HepG2 (cell line): ENCODE results near the gene SMIM14. TPM values are rescaled to one million over a fixed set of nuclear protein-coding genes. Genes with fewer than 3 reads are reported as not detected.
A peak's percentile ranks its signal among the peaks of the same experiment; 100 is the strongest.

Source experiments
- FLYWCH1 ChIP-seq: sonication (generic); formaldehyde crosslinking; IDR thresholded peaks from 2 replicates; pipeline ENCODE4 v1.8.1; 2023; ENCODE audit warnings: mild to moderate bottlenecking, missing genetic modification reagents
- PRMT3 ChIP-seq: sonication (generic); formaldehyde crosslinking; IDR thresholded peaks from 2 replicates; pipeline ENCODE4 v1.8.1; 2022; ENCODE audit warnings: low read depth, mild to moderate bottlenecking, moderate library complexity, missing genetic modification reagents, borderline replicate concordance
- TOE1 ChIP-seq: sonication (generic); formaldehyde crosslinking; IDR thresholded peaks from 2 replicates; pipeline ENCODE4 v1.4.0; 2020; ENCODE audit warnings: mild to moderate bottlenecking, missing genetic modification reagents
- ZMAT3 ChIP-seq: sonication (generic); formaldehyde crosslinking; conservative IDR thresholded peaks from 2 replicates; pipeline ENCODE4 v1.7.0; 2021; ENCODE audit warnings: missing genetic modification reagents
- ZNF263 ChIP-seq: sonication (generic); formaldehyde crosslinking; IDR thresholded peaks from 2 replicates; pipeline ENCODE4 v1.4.0; 2020; ENCODE audit warnings: missing genetic modification reagents
- ZNF839 ChIP-seq: sonication (generic); formaldehyde crosslinking; IDR thresholded peaks from 2 replicates; pipeline ENCODE4 v1.4.0; 2020; ENCODE audit warnings: missing genetic modification reagents, mild to moderate bottlenecking, borderline replicate concordance
- polyA plus RNA-seq, 8 experiments: library from polyadenylated mRNA; depleted of rRNA in 3 of 8; stranded (reverse) in 7 of 8; unstranded in 1 of 8; fragments of >200 nt; fragmentation: Illumina TruSeq in 4 of 8; extraction: Trizol in 4 of 8; gene quantifications; 2 replicates each; pipeline versions ENCODE4 v1.2.1 to v1.2.3, GENCODE V29; 2011 to 2016; ENCODE audit warnings: low read depth in 4 of 8, missing spikeins in 1 of 8, mixed read lengths in 1 of 8; ENCODE audit not compliant: insufficient read depth in 1 of 8
- total RNA-seq, 5 experiments: library from RNA; depleted of rRNA; stranded (reverse); fragments of >200 nt; fragmentation: Illumina TruSeq; extraction: Trizol; gene quantifications; 2 replicates each; pipeline ENCODE4 v1.2.3, GENCODE V29; 2016; ENCODE audit warnings: low read depth in 1 of 5
- TF ChIP-seq, protein P1 (sequence below): sonication (generic); formaldehyde crosslinking; IDR thresholded peaks from 2 replicates; pipeline ENCODE4 v1.4.0; 2020; ENCODE audit warnings: missing genetic modification reagents
- TF ChIP-seq, protein P2 (sequence below): sonication (generic); formaldehyde crosslinking; IDR thresholded peaks from 2 replicates; pipeline ENCODE4 v1.8.0; 2022; ENCODE audit warnings: low read depth, missing genetic modification reagents
- TF ChIP-seq, protein P3 (sequence below): sonication (generic); formaldehyde crosslinking; IDR thresholded peaks from 2 replicates; pipeline ENCODE4 v1.8.1; 2023; ENCODE audit warnings: mild to moderate bottlenecking, missing genetic modification reagents, borderline replicate concordance
- TF ChIP-seq, protein P4 (sequence below): sonication (generic); formaldehyde crosslinking; IDR thresholded peaks from 2 replicates; pipeline ENCODE4 v1.8.1; 2022; ENCODE audit warnings: low read depth, mild to moderate bottlenecking, missing genetic modification reagents
- TF ChIP-seq, protein P5 (sequence below): sonication (generic); formaldehyde crosslinking; IDR thresholded peaks from 2 replicates; pipeline ENCODE4 v1.4.0; 2020; ENCODE audit warnings: missing genetic modification reagents
- TF ChIP-seq, protein P6 (sequence below): sonication (generic); formaldehyde crosslinking; IDR thresholded peaks from 2 replicates; pipeline ENCODE4 v1.4.0; 2020; ENCODE audit warnings: missing genetic modification reagents

SMIM14 gene
- total and polyA plus RNA-seq, 2 of the 13 experiments (the other 11 are each of a cell fraction or from before 2014, with no cell fraction given): 16.3 to 28.1 TPM

DNA sequence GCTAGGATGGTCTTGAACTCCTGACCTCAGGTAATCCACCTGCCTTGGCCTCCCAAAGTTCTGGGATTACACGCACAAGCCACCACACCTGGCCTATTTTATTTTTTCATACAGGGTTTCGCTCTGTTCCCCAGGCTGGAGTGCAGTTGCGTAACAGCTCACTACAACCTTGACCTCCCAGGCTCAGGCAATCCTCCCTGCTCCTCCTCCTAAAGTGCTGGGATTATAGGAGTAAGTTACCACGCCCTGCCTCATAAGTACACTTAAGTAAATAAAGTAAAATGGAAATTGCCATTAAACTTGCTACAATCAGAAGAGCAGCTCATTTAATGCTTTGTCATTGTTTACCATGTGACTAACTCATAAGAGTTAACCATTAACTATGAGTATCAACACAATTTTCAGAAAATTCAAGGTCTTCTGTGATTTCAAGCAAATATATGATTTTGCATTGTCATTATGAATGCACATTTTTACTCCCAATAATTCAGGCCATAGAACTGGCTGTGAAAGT, 123.7 kb downstream of the SMIM14 start (continued):
- TF ChIP-seq, protein P1, sequence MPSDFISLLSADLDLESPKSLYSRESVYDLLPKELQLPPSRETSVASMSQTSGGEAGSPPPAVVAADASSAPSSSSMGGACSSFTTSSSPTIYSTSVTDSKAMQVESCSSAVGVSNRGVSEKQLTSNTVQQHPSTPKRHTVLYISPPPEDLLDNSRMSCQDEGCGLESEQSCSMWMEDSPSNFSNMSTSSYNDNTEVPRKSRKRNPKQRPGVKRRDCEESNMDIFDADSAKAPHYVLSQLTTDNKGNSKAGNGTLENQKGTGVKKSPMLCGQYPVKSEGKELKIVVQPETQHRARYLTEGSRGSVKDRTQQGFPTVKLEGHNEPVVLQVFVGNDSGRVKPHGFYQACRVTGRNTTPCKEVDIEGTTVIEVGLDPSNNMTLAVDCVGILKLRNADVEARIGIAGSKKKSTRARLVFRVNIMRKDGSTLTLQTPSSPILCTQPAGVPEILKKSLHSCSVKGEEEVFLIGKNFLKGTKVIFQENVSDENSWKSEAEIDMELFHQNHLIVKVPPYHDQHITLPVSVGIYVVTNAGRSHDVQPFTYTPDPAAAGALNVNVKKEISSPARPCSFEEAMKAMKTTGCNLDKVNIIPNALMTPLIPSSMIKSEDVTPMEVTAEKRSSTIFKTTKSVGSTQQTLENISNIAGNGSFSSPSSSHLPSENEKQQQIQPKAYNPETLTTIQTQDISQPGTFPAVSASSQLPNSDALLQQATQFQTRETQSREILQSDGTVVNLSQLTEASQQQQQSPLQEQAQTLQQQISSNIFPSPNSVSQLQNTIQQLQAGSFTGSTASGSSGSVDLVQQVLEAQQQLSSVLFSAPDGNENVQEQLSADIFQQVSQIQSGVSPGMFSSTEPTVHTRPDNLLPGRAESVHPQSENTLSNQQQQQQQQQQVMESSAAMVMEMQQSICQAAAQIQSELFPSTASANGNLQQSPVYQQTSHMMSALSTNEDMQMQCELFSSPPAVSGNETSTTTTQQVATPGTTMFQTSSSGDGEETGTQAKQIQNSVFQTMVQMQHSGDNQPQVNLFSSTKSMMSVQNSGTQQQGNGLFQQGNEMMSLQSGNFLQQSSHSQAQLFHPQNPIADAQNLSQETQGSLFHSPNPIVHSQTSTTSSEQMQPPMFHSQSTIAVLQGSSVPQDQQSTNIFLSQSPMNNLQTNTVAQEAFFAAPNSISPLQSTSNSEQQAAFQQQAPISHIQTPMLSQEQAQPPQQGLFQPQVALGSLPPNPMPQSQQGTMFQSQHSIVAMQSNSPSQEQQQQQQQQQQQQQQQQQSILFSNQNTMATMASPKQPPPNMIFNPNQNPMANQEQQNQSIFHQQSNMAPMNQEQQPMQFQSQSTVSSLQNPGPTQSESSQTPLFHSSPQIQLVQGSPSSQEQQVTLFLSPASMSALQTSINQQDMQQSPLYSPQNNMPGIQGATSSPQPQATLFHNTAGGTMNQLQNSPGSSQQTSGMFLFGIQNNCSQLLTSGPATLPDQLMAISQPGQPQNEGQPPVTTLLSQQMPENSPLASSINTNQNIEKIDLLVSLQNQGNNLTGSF (CRISPR knock-in tag): no peak
- TF ChIP-seq FLYWCH1 (no peak), ZNF263 (CRISPR knock-in tag) (peak; percentile 94), ZMAT3 (CRISPR knock-in tag) (no peak), PRMT3 (CRISPR knock-in tag) (no peak), TOE1 (CRISPR knock-in tag) (peak; percentile 85; the same call in 1 of the 2 replicates), ZNF839 (no peak)
- TF ChIP-seq, protein P2, sequence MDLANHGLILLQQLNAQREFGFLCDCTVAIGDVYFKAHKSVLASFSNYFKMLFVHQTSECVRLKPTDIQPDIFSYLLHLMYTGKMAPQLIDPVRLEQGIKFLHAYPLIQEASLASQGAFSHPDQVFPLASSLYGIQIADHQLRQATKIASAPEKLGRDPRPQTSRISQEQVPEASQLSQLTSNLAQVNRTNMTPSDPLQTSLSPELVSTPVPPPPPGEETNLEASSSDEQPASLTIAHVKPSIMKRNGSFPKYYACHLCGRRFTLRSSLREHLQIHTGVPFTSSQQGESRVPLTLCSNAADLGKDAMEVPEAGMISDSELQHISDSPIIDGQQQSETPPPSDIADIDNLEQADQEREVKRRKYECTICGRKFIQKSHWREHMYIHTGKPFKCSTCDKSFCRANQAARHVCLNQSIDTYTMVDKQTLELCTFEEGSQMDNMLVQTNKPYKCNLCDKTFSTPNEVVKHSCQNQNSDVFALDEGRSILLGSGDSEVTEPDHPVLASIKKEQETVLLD (CRISPR knock-in tag): no peak
- TF ChIP-seq, protein P3, sequence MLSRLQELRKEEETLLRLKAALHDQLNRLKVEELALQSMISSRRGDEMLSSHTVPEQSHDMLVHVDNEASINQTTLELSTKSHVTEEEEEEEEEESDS: no peak
- TF ChIP-seq, protein P4, sequence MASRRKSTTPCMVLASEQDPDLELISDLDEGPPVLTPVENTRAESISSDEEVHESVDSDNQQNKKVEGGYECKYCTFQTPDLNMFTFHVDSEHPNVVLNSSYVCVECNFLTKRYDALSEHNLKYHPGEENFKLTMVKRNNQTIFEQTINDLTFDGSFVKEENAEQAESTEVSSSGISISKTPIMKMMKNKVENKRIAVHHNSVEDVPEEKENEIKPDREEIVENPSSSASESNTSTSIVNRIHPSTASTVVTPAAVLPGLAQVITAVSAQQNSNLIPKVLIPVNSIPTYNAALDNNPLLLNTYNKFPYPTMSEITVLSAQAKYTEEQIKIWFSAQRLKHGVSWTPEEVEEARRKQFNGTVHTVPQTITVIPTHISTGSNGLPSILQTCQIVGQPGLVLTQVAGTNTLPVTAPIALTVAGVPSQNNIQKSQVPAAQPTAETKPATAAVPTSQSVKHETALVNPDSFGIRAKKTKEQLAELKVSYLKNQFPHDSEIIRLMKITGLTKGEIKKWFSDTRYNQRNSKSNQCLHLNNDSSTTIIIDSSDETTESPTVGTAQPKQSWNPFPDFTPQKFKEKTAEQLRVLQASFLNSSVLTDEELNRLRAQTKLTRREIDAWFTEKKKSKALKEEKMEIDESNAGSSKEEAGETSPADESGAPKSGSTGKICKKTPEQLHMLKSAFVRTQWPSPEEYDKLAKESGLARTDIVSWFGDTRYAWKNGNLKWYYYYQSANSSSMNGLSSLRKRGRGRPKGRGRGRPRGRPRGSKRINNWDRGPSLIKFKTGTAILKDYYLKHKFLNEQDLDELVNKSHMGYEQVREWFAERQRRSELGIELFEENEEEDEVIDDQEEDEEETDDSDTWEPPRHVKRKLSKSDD (CRISPR knock-in tag): peak; percentile 73; the same call in 1 of the 2 replicates
- TF ChIP-seq, protein P5, sequence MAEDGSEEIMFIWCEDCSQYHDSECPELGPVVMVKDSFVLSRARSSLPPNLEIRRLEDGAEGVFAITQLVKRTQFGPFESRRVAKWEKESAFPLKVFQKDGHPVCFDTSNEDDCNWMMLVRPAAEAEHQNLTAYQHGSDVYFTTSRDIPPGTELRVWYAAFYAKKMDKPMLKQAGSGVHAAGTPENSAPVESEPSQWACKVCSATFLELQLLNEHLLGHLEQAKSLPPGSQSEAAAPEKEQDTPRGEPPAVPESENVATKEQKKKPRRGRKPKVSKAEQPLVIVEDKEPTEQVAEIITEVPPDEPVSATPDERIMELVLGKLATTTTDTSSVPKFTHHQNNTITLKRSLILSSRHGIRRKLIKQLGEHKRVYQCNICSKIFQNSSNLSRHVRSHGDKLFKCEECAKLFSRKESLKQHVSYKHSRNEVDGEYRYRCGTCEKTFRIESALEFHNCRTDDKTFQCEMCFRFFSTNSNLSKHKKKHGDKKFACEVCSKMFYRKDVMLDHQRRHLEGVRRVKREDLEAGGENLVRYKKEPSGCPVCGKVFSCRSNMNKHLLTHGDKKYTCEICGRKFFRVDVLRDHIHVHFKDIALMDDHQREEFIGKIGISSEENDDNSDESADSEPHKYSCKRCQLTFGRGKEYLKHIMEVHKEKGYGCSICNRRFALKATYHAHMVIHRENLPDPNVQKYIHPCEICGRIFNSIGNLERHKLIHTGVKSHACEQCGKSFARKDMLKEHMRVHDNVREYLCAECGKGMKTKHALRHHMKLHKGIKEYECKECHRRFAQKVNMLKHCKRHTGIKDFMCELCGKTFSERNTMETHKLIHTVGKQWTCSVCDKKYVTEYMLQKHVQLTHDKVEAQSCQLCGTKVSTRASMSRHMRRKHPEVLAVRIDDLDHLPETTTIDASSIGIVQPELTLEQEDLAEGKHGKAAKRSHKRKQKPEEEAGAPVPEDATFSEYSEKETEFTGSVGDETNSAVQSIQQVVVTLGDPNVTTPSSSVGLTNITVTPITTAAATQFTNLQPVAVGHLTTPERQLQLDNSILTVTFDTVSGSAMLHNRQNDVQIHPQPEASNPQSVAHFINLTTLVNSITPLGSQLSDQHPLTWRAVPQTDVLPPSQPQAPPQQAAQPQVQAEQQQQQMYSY (CRISPR knock-in tag): no peak
- TF ChIP-seq, protein P6, sequence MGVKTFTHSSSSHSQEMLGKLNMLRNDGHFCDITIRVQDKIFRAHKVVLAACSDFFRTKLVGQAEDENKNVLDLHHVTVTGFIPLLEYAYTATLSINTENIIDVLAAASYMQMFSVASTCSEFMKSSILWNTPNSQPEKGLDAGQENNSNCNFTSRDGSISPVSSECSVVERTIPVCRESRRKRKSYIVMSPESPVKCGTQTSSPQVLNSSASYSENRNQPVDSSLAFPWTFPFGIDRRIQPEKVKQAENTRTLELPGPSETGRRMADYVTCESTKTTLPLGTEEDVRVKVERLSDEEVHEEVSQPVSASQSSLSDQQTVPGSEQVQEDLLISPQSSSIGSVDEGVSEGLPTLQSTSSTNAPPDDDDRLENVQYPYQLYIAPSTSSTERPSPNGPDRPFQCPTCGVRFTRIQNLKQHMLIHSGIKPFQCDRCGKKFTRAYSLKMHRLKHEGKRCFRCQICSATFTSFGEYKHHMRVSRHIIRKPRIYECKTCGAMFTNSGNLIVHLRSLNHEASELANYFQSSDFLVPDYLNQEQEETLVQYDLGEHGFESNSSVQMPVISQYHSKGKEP (CRISPR knock-in tag): no peak
